Glomerular visceral epithelial cell (primary cell): ENCODE measurements around the gene CLSTN1.
A peak's percentile ranks its signal among the peaks of the same experiment; 100 is the strongest.
"Not testable (repeated sequence)": the region's sequence is repeated elsewhere in the genome, so short reads cannot be mapped to it uniquely, and the experiment has no call there.

ENCODE experiments used
- DNase-seq: peaks from one replicate; pipeline ENCODE4 v3.0.0-alpha.2; 2016; ENCODE audit errors: extremely low spot score

CLSTN1 gene

DNA sequence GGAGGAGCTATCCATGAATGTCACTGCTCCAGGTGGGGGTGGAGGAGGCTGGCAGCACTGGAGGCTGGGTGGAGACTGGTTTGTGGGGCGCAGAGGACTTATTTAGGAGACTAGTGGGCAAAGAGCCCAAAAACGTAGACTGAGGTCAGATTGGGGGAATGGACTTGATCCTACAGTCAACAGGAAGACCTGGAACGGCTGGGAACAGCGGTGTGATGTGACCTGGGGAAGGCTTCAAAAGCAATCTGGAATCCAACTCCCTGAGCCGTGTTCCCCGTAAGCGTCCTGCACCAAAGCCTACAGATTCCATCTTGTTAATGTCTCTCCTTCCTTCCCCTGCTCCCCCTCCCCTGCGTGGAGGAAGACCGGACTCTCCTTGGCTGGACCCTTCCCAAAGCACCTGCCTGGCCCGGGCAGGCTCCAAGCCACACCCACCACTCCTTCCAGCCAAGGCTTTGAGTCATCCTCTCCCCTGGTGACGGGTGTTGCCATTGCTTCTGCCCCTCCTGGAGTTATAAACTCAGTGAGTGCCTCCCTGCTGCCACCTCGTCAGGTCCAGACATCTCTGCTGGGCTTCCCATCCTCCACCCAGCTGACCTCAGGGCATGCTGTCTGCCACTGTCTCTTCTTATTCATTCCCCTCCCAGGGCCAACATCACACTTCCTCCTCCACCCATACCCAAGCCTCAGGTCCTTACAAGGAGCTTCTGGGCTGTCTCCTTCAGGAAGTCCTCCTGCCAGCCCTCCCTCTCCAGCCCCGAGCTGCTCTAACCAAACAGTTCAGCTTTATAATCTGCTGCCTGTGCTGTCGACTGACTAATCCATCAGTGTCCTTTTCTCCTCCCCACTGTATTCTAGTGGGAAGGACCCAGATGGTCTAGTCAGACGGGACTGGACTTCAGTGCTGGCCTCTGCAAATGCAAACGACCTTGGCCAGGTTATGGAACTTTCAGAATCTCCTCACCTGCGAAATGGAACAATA, 1.6 kb upstream of the CLSTN1 start:
- DNase-seq: peak; percentile 95

DNA sequence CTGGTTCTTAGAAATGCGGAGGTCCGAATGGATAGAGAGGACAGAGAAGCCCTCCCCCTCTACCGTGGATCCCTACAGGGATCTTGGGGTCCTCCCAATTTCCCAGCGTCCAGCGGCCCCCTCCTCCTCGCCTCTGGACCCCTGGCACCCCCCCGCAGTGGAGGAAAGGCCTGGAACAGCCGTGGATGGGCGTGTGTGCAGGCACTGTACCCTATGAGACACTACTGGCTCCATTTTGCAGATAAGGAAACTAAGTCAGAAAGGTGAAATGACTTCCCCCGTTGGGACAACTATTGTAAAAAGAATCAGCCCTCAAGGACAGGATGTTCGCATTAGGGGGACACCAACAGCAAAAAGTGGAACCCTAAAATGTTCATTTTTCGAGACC, 931 bp upstream of the CLSTN1 start:
- no peak for DNase-seq

DNA sequence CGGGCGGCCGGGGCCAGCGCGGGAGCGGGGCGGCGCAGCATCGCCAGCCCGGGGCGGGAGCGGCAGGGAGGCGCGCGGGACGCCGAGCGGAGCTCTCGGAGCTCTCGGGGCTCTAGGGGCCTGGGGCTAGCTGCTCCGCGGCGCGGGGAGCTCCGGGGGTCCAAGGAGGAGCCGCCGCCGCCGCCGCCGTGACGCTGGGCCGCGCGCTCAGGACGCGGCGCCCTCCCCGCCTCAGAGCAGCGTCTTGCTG, 147 bp downstream of the CLSTN1 start:
- DNase-seq: no peak

DNA sequence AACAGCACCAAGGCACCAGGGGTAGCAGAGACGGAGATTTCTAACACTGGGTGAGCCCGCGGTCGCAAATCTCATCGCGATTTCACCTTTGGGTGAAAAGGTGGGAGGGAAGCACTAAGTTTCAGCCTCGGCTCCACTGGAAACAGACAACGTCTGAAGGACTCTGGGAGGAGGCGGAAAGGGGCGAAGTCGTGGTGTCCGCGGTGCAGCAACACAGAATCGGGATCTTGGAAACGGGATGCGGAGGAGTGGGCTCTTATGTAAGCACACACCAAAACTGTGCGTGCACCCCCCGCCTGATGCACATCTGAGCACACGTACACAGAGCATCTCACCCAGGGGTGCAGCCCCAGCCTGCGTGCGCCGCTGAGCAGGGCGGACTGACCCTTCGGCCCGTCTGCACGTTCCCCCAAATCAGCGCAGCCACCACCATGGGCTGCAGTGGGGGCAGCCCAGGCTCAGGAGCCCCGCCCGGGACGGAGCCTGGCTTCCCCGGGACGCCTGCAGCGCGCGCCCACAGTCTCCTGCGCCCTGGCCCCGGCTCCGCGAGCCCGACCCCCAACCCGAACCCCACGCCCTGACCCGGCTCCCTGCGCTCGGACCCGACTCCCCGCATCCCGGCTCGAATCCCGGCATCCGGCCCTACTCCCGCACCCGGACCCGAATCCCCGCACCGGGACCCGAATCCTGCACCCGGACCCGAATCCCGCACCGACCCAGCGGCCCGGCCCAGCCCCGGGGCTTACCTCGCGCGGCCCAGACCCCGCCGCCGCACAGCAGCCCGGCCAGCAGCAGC, 670 bp downstream of the CLSTN1 start:
- DNase-seq: peak; percentile 26

DNA sequence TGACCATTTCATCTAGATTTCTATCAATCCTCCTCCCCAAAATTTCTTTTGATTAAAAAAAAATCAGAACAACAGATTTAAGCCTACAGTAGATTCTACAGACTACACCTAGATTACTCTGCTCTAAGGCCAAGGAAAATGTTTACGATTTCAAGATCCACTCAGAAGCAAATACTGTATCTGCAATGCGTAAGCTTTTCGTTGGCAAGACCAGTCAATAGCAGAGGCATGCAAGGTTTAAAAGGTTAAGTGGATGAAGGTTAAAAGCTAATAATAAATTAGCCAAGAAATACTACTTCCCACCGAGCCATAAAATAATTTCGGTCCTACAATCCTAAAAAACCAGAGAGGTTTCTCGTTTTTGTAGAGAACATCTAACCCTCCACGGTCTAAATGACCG, 1.3 kb downstream of the CLSTN1 start:
- DNase-seq: no peak

DNA sequence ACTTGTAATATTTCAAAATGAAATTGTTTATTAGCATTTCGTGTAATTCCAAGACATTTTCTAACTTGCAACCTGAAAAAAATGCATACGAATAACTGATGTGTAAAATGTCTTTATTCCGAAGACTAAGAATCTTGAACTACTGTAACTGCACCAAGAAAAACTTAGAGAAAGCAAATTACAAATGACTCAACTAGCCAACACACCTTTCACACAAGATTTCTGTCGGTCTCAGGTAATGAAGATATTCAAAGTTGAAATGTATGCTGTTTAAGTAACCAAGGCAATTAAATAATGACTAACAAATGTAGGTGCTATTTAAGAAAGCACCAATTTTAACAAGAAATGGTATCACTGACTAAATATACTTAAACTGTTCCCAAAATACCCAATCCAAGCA, 2.1 kb downstream of the CLSTN1 start:
- no peak for DNase-seq

DNA sequence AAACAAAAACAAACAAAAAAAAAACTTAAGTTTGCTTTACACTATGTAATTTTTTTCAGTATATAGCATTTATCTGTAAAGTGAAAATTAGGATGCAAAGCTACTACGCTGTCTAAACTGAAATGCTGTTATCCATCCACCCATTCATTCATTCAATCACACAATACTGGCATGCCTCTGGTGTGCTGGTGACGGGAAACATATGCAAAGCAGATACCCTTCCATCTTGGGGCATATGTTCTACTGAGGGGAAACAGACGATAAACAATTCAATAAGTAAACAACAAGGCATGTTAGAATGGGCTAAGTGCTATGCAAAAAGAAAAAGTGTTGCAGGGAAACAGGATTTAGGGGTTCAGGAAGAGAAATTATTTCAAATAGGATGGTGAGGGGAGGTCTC, 3.2 kb downstream of the CLSTN1 start:
- DNase-seq: no peak

DNA sequence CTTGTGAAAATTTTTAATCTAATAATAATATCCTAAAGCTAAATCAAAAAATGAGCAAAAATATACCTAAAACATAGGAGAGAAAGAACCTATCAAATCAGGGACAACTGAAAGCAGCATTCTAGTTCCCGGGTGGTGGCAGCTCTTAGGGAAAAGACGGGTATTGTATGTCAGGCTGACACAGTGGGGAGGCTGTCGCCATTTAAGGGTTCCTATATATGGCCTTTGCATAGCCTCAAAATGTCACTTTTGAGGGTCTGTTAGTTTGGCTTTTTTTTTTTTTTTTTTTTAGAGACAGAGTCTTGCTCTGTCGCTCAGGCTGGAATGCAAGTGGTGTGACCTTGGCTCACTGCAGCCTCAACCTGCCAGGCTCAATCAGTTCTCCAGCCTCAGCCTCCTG, 6.0 kb downstream of the CLSTN1 start:
- DNase-seq: no peak

DNA sequence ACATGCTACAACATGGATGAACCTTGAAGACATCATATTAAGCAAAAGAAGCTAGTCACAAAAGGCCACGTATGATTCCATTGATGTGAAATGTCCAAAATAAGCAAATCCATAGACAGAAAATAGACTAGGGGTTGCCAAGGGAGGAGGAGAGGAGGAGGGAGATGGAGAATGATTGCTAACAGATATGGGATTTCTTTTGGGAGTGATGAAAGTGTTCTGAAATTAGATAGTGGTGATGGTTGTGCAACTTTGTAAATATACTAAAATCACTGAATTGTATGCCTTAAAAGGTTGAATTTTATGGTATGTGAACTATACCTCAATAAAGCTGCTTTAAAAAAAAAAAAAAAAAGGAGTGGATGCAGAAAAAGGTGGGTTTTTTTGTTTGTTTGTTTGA, 7.6 kb downstream of the CLSTN1 start:
- DNase-seq: no peak

DNA sequence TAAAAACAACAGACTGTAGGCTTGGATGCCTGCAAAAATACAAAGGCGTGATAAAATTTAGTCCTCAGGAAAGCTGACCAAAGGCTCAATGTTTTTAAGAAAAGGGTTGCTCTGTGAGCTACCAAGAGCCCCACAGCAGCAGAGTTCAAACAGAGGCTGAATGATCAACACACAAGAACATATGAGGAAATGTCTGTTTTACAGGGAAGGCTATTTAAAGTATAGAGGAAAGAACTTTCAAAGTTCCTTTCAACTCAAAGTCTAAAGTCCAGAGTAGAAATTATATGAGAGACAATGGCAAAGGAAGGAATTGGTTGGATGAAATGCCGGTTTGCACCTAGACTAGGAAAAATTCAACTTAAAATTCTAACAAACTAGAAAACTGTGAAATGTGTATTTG, 8.6 kb downstream of the CLSTN1 start:
- no peak for DNase-seq

DNA sequence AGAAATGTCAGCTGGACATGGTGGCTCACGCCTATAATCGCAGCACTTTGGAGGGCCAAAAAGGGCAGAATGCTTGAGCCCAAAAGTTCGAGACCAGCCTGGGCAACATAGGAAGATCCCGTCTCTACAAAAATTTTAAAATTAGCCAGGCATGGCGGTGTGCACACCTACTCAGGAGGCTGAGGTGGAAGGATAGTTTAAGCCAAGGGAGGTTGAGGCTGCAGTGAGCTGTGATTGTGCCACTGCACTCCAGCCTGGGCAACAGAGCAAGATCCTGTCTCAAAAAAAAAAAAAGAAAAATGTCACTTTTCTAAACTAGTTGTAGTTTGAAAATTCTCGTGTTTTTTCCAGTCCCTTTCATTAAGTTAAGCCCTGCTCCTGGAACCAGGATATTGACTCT, 9.1 kb downstream of the CLSTN1 start:
- no peak for DNase-seq

DNA sequence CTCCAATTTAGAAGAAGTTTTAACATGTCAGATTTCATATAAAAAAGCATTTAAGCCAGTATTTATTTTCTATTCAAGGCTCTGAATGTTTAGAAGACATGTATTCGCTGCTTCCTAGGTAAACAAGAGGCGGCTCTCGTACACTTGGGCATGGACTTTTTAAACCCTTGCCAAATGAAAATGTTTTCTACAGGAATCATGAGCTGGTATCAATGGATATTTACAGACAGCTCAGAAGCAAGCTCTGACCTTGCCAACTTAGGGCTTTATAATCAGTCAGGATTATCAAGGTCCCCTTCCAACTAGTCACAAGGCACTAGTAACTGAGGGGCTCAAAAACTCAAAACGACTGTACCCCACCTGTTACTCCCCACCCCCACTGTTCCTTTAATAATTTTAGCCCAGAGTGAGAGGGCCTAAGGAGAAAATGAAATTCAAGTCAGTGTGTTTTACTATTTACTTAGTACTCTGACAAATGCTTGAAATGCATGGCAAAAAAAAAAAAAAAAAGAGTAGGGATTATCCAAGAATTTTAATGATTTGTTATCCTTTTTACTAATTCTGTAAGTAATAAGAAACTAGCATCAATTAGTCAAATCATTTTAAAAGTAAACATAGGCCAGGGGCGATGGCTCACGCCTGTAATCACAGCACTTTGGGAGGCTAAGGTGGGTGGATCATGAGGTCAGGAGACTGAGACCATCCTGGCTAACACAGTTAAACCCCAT, 12.4 kb downstream of the CLSTN1 start:
- no peak for DNase-seq

DNA sequence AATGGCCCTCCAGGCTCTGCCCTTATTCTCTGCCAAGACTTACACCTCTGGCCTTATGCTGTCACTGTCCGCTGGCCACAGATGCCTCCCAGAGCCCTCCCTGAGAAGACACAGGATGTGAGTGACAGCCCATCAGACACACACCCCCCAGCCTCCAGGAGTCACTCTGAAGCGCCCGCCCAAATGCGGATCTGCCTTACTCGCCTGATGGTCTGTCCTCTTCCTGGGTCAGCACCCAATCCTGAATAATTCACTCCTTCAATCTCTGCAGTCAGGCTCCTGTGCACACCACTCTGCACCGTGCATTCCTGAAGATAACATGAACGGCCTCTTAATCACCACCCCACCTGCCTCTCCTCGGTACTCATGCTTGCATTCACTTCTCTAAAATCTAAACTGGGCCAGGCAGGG, 14.7 kb downstream of the CLSTN1 start:
- DNase-seq: peak; percentile 77

DNA sequence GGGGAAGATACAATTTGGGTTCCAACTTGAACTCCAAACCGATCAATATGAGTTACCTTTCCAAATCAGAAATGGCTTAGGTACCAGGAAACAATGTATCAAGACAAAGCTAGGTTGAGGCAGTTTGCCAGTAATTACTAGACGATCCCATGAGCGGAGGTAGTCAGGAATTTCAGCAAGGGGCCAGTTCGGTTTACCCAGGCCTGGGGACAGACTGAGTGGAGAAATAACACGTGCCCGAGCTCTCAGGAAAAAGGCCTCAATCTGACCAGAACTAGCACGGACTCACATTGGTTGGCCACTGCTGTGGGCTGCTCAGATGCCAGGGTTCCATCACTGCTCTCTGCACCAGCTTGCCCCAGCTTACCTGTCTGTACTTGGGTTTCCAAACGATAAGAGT, 15.3 kb downstream of the CLSTN1 start:
- no peak for DNase-seq

DNA sequence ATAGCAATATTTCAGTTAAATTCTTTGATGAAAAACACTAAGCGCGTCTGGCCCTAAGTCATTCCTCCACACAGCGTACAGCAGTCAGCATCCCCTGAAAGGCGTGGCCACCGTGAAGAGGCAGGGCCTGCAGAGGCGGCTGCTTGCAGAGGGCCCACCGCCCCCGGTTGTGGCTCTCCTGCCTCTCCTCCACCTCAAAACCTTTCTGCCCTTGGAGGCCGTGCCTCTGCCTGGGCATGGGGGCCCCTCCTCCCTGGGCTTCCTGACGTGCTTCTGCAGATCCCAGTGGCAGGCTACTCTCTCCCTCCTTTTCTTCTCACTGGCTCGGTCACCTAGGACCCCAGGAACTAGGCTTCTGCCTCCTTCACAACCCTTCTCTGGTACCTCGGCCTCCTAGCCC, 16.2 kb downstream of the CLSTN1 start:
- DNase-seq: no peak

DNA sequence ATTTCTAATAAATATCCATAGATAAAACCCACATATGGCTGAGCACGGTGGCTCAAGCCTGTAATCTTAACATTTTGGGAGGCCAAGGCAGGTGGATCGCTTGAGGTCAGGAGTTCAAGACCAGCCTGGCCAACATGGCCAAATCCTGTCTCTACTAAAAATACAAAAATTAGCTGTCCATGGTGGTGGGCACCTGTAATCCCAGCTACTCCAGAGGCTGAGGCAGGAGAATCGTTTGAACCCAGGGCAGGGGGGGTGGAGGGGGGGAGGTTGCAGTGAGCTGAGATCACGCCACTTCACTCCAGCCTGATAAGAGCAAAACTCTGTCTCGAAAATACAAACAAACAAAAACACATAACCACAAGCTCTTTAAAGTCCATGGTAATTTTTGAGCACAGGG, 17.8 kb downstream of the CLSTN1 start:
- DNase-seq: not testable (repeated sequence)

DNA sequence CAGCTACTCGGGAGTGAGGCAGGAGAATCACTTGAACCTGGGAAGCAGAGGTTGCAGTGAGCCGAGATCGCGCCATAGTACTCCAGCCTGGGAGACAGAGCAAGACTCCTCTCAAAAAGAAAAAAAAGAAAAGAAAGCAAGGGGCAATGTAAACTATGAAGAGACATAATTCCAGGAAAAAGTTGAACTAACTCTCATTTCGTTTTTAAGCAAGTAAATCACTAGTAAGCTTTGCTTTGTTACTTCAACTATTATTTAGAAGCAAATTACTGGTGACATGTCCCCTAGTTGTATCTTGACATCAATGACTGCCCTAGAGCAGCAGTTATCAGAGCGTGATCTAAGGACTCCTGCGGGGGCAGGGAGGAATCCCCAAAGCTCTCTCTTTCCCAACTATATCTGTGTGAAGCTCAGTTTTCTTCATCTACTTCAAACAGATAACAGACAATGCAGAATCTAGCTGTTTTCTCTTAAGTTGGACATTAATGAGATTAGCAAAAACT, 18.7 kb downstream of the CLSTN1 start:
- DNase-seq: no peak

DNA sequence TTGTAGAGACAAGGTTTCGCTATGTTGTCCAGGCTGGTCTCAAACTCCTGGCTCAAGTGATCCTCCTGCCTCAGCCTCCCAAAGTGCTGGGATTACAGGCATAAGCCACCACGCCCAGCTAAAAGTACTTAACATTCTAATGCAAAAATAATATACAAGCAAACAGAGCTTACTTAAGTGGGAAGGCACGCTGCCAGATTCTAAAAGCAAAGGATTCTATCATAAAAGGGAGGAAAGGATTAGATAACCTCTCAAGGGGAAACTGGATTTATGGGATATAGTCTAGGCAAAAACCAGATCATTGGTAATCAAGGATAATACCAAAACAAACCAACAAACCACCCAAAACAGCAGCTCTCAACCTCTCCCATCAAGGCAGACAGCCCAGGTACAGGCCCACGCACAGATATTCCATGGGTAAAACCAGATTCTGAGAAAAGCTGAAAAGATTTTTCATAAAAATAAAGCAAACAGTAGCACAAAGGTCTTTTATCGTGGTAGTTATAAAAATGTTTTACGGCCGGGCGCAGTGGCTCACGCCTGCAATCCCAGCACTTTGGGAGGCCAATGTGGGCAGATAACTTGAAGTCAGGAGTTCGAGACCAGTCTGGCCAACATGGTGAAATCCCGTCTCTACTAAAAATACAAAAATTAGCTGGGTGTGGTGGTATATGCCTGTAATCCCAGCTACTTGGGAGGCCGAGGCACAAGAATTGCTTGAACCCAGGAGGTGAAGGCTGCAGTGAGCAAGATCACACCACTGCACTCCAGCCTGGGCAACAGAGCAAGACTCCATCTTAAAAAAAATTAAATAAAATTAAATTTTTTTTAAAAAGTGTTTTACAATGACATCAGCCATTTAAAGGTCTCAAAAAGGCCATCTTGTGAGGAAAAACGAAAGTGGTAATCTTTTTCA, 20.5 kb downstream of the CLSTN1 start:
- not testable (repeated sequence) for DNase-seq

DNA sequence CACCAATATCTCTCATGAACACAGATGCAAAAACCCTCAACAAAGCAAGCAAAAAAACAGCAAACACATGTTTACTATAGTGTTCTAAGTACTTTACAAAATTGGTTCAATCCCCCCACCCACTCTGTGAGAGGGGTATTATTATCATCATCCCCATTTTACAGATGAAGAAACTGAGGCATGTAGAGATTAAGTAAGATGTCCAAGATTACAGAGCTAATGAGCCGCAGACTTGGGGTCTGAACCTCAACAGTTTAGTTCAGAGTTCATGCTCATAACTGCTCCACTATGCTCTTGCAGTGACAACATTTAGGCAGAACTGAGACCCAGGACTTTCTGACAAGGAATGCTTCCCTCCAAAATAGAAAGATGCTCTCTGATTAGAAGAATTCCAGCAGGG, 21.9 kb downstream of the CLSTN1 start:
- DNase-seq: no peak

DNA sequence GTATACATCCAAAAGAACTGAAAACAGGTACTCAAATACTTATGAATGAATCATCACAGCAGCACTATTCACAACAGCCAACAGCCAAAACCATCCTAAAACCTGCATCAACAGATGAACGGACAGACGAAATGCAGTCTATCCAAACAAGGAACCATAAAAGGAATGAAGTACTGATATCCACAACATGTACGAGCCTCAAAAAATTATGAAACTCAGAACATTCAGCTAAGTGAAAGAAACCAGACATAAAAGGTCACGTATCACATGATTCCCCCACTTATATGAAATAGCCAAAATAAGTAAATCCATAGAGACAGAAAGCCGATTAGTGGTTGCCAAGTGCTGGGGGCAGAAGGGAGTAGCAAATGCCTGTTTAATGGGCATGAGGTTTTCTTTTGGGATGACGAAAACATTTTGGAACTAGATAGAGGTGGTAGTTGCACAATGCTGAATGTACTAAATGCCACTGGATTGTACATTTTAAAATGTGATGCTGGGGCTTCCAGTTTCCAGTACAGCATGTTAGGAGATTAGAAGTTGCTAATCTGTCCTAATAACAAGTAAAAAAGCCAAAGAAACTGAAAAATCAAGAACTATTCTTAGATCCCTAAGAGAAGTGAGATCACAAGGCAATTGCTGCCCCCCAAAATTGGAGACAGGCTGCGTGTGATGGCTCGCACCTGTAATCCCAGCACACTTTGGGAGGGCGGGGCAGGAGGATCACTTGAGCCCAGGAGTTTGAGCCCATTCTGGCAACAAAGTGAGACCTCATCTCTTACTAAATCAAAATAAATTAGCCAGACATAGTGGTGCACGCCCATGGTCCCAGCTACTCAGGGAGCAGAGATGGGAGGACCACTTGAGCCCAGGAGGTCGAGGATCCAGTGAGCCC, 25.3 kb downstream of the CLSTN1 start:
- no peak for DNase-seq
